ENCODE measurements around the gene SMC2.

Gene SMC2

DNA sequence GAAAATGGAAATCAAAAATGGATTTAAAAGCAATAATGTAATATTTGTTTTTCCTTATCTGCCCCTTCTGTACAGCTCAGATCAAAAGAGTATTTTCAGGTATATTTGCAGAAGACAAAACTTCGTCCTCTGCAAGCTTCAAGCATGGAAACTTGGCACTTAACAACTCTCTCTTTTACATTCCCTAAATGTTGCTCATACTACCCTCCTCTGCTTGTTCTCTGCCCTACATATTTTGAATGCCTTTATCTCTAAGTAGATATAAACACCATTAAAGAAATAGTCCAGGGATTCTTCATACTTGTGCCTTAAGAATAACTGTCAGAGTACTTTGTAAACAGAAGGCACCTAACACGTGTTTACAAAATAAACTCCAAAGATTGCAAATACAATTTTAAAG, 19.2 kb upstream of the SMC2 start:
- Histone ChIP-seq H3K27me3 (ENCODE audit: insufficient read depth, poor library complexity, severe bottlenecking) (no peaks in the 10 kb centered on the region), H3K4me3 (replicated peaks; ENCODE audit: insufficient read depth, low read length) (no peak overlapping the region), H3K27ac (replicated peaks) (no peak overlapping the region)
- DNase-seq (ENCODE audit: low read depth in 1 of 2, low spot score in 1 of 2): no peak
- no peak for TF ChIP-seq POLR2AphosphoS5 (IDR thresholded peaks at IDR 0.05; ENCODE audit: low read depth)
- no peak for TF ChIP-seq GABPA (IDR thresholded peaks at IDR 0.05; ENCODE audit: low read depth)
- no peak for TF ChIP-seq SPI1 (IDR thresholded peaks at IDR 0.05; ENCODE audit: borderline replicate concordance, low read depth)
- TF ChIP-seq, protein P1, sequence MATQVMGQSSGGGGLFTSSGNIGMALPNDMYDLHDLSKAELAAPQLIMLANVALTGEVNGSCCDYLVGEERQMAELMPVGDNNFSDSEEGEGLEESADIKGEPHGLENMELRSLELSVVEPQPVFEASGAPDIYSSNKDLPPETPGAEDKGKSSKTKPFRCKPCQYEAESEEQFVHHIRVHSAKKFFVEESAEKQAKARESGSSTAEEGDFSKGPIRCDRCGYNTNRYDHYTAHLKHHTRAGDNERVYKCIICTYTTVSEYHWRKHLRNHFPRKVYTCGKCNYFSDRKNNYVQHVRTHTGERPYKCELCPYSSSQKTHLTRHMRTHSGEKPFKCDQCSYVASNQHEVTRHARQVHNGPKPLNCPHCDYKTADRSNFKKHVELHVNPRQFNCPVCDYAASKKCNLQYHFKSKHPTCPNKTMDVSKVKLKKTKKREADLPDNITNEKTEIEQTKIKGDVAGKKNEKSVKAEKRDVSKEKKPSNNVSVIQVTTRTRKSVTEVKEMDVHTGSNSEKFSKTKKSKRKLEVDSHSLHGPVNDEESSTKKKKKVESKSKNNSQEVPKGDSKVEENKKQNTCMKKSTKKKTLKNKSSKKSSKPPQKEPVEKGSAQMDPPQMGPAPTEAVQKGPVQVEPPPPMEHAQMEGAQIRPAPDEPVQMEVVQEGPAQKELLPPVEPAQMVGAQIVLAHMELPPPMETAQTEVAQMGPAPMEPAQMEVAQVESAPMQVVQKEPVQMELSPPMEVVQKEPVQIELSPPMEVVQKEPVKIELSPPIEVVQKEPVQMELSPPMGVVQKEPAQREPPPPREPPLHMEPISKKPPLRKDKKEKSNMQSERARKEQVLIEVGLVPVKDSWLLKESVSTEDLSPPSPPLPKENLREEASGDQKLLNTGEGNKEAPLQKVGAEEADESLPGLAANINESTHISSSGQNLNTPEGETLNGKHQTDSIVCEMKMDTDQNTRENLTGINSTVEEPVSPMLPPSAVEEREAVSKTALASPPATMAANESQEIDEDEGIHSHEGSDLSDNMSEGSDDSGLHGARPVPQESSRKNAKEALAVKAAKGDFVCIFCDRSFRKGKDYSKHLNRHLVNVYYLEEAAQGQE (IDR thresholded peaks at IDR 0.05; ENCODE audit: insufficient replicate concordance, low read depth): no peak
- TF ChIP-seq, protein P2, sequence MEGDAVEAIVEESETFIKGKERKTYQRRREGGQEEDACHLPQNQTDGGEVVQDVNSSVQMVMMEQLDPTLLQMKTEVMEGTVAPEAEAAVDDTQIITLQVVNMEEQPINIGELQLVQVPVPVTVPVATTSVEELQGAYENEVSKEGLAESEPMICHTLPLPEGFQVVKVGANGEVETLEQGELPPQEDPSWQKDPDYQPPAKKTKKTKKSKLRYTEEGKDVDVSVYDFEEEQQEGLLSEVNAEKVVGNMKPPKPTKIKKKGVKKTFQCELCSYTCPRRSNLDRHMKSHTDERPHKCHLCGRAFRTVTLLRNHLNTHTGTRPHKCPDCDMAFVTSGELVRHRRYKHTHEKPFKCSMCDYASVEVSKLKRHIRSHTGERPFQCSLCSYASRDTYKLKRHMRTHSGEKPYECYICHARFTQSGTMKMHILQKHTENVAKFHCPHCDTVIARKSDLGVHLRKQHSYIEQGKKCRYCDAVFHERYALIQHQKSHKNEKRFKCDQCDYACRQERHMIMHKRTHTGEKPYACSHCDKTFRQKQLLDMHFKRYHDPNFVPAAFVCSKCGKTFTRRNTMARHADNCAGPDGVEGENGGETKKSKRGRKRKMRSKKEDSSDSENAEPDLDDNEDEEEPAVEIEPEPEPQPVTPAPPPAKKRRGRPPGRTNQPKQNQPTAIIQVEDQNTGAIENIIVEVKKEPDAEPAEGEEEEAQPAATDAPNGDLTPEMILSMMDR (IDR thresholded peaks at IDR 0.05; ENCODE audit: insufficient read depth, low read length): no peak

DNA sequence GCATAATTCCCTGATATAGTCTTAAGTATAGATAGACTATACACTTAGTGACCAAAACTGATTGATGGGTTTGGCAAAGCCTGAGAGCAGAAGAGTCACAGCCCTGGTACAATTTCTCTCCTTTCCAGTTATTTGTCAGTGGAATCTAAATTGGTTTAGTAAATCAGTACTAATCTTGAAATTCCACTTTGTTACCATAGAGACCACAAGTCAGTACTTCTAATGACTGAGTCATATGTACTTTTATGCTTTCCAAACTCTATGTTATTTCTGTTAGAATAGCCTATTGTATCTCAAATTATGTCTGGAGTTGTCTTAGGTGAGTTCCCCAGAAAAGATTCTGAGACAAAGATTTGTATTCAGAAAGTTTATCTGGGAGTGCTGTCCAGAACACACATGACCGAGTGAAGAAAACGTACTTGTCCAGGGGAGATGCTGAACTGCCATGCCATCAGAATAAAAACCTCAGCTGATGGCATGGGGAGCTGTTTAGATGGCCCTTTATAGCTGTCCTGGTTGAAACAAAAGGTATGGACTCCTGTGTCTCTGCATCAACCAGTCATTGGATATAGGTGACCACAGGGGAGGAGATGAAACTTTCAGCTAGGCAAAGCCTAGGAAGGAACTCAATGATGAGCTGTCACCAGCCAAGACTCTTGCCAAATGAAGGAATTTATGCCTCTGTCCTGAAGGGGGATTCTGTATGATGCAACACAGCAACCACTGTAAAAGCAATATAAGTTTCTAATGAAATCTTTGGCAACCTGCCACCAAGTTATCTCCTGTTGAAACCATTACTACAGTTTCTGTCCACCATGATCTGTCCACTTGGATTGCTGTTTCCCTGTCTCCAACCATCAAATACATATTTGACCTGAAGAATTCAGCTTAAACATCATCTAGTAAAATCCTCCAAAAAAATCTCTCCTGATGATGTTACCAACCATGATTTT, 18.0 kb upstream of the SMC2 start:
- no peak for DNase-seq (ENCODE audit: low read depth in 1 of 2, low spot score in 1 of 2)
- Histone ChIP-seq H3K4me3 (replicated peaks; ENCODE audit: insufficient read depth, low read length) (no peak overlapping the region), H3K27ac (replicated peaks) (no peak overlapping the region), H3K27me3 (ENCODE audit: insufficient read depth, poor library complexity, severe bottlenecking) (no peaks in the 10 kb centered on the region)
- TF ChIP-seq, protein P2 (IDR thresholded peaks at IDR 0.05; ENCODE audit: insufficient read depth, low read length): no peak
- TF ChIP-seq POLR2AphosphoS5 (IDR thresholded peaks at IDR 0.05; ENCODE audit: low read depth) (no peak), SPI1 (IDR thresholded peaks at IDR 0.05; ENCODE audit: borderline replicate concordance, low read depth) (no peak), GABPA (IDR thresholded peaks at IDR 0.05; ENCODE audit: low read depth) (no peak)
- TF ChIP-seq, protein P1 (IDR thresholded peaks at IDR 0.05; ENCODE audit: insufficient replicate concordance, low read depth): no peak

DNA sequence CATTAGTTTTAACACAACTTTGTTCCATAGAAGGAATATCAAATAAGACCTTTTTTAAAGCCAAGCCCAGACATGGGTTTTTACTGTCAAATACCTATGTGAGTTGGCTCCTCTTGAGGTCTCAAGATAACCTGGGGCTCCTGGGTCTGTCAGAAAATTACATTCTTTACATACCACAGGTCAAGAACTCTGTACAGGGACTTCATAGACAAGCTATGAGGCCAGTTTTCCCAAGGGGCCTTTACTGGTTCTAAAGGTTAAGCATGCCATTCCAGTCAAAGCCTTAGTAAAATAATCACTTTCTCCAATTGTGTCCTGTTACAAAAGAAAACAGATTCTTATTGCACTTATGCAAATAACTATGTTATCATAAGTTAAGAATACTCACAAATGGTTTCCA, 15.5 kb upstream of the SMC2 start:
- Histone ChIP-seq H3K27ac (replicated peaks) (no peak overlapping the region), H3K27me3 (ENCODE audit: insufficient read depth, poor library complexity, severe bottlenecking) (no peaks in the 10 kb centered on the region), H3K4me3 (replicated peaks; ENCODE audit: insufficient read depth, low read length) (no peak overlapping the region)
- DNase-seq (ENCODE audit: low read depth in 1 of 2, low spot score in 1 of 2): no peak
- TF ChIP-seq, protein P2 (IDR thresholded peaks at IDR 0.05; ENCODE audit: insufficient read depth, low read length): no peak
- no peak for TF ChIP-seq GABPA (IDR thresholded peaks at IDR 0.05; ENCODE audit: low read depth)
- no peak for TF ChIP-seq POLR2AphosphoS5 (IDR thresholded peaks at IDR 0.05; ENCODE audit: low read depth)
- TF ChIP-seq, protein P1 (IDR thresholded peaks at IDR 0.05; ENCODE audit: insufficient replicate concordance, low read depth): no peak
- TF ChIP-seq SPI1 (IDR thresholded peaks at IDR 0.05; ENCODE audit: borderline replicate concordance, low read depth): no peak

Measured in HL-60 (cell line).